ENCODE measurements around the gene NTN3.

NTN3 gene

GRCh38 chr16:2497116-2497630, 26.1 kb downstream of the NTN3 start:
- no peak for DNase-seq (ENCODE audit: low spot score)

- no peak for DNase-seq (ENCODE audit: low spot score)
Measured at GRCh38 chr16:2497695-2498484, 26.8 kb downstream of the NTN3 start.

GRCh38 chr16:2498531-2499253, 27.6 kb downstream of the NTN3 start:
- no peak for DNase-seq (ENCODE audit: low spot score)

DNA sequence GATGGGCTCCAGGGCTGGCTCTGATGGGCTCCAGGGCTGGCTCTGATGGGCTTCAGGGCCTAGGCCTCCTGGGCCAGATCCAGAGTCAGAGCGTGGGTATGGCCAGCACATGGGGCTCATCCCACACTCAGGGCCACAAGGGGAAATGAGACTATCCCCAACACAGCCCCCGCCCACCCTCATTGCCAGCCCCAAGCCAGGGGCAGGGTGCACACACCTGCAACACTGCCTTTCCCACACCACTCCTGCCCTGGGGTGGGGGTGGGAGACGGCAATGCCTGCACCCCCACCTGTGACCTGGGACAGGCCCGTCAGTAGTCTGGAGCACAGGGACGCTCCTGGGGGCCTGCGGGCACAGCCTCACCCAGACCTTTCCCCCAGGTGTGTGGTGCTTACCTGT, 28.4 kb downstream of the NTN3 start:
- no peak for DNase-seq (ENCODE audit: low spot score)

GRCh38 chr16:2499890-2500429, 28.9 kb downstream of the NTN3 start:
- no peak for DNase-seq (ENCODE audit: low spot score)

DNA sequence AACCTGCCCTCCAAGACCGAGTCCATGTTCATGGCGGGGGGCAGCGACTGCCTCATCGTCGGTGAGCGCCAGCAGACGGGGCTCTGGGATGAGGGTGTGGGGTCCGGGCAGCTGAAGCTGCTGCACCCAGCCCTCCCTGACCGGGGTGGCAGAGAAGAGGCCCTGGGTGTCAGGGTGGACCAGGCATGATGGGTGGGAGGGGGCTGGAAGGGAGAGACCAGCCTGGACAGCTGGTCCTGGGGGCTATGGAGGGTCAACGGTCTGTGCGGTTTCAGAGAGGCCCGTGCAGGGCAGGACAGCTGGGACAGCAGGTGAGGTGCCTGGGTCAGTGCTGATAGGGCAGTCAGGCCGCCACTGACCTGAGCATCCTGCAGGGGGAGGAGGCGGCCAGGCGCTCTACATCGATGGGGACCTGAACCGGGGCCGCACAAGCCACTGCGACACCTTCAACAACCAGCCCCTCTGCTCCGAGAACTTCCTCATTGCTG, 29.4 kb downstream of the NTN3 start:
- no peak for DNase-seq (ENCODE audit: low spot score)

DNA sequence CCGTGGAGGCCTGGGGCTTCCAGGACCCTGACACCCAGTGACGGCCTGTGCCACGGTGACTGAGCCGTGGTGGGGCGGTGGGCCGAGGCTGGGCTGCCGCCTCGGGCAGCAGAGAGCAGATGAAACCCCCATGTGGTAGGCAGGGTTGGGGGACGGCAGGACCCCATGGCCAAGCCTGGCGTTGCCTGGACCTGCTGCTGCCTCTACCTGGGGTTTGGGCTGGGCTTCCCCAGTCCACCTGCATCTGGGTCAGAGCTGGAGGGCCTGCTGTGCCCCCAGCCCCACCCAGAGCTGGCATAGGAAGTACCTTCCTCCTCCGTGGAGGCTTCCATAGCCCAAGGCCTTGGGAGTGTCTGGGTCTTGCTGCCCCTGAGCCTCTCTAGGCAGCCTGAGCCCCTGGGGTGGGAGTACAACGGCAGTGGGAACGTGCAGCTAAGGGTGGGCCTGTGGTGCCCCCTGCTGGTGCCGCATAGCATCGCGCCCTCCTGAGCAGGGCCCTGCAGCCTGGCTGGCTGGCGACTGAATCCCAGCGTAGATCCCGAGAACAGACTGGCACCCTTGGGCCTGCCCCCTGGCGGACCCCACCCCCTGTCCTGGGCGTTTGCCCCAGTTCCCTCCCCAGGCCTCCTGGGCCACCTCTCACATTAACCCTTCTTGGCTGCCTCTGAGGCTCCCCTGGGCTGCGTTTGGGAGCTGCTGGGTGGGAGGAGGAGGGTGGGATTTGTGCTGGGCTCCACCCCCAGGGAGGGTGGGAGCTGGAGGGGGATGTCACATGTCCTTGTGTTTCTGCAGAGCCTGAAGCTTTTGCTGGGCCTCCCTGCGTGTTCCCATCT, 30.0 kb downstream of the NTN3 start:
- DNase-seq (ENCODE audit: low spot score) = peak; percentile 94

DNA sequence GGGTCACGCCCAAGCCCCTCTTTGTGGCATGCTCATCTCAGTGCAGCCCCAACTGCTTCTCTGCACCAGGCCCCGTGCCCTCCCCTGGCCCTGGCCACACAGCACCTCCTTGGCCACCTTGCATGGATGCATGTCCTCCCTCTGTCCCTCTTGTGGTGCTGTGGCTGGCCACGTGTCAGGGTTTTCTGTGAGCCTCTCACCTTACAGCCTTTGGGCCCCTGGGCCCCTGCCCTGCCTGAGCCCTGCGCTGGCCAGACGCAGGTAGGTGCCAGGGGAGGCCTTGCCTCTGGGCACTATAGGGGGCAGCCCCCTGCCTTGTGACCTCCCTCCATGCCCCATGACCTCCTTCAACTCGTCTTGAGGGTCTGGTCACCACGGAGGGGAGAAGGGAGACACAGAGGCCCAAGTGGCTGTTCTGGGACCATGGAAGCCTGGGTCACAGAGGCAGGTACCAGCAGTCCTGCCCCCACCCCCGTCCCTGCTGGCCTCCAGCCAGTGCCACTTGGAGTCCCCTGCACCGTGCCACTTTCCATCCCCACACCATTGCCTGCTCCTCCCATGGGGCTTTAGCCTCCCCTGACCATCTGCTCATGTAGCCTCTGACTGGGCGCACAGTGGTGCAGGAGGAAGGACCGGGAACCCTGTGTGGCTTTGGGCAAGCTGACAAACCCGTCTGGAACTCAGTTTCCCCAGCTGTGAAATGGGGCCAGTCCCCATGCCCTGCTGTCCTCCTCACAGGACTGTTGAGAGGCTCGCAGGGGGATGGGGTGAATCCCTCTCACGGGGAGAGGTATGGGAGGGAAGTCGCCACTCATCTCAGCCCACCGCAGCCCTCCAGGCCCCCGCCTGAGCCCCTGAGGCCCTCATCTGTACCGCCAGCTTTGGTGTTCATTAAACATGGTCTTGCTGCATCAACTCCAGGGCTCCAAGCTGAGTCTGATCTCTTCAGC, 31.1 kb downstream of the NTN3 start:
- no peak for DNase-seq (ENCODE audit: low spot score)

- DNase-seq (ENCODE audit: low spot score) = no peak
Measured at GRCh38 chr16:2505695-2506094, 34.6 kb downstream of the NTN3 start.

GRCh38 chr16:2507052-2507659, 36.1 kb downstream of the NTN3 start:
- DNase-seq (ENCODE audit: low spot score) = no peak

DNA sequence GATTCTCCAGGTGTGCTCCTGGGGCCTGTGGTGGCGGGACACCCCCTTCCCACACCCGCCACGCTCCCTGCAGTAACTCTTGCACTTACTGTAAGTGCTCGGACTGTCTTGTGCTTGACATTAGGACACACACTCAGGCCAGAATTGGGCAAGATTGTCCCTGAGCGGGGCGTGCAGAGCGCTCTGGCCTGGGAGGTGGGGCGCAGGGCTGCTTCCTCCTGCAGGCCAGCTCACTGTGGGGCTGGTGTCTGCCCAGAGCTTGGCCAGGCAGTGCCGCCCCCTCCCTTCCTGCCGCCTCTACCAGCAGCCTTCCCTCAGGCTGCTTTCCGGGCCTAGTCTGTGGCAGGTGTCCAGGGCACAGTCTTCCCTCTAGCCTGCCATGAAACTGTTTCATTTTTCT, 36.6 kb downstream of the NTN3 start:
- no peak for DNase-seq (ENCODE audit: low spot score)

DNA sequence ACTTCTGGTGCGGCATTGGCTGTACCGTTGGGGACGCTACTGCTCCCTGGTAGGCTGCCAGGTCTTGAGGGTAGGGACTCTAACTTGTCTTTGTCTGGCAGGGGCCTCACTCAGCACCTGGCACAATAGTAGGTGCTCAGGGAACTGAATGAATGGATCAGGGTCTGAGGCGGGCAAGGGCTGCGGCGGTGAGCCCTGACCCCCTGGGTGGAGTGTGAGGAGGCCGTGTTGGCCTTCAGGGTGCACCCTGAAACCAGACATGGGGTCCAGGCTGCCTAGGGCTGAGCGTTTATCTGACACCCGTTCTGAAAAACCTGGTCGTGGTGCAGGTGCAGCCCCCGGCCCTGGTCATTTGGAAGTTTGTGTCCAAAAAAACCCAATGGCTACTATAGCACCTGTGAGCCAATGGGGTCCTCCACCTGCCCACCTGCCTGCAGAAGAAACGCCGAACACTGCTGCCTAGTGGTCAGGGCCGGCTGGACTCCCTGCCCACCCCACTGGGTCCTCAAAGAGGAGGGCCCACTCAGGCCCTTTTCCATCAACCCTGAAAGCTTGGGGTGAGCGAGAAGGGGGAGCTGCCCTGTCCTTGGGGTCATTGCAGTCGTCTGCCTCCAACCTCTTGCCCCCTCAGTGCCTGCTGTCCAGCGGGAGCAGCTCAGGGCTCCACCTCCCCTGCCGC, 37.8 kb downstream of the NTN3 start:
- no peak for DNase-seq (ENCODE audit: low spot score)

- no peak for DNase-seq (ENCODE audit: low spot score)
Measured at GRCh38 chr16:2511128-2511800, 40.2 kb downstream of the NTN3 start.

DNA sequence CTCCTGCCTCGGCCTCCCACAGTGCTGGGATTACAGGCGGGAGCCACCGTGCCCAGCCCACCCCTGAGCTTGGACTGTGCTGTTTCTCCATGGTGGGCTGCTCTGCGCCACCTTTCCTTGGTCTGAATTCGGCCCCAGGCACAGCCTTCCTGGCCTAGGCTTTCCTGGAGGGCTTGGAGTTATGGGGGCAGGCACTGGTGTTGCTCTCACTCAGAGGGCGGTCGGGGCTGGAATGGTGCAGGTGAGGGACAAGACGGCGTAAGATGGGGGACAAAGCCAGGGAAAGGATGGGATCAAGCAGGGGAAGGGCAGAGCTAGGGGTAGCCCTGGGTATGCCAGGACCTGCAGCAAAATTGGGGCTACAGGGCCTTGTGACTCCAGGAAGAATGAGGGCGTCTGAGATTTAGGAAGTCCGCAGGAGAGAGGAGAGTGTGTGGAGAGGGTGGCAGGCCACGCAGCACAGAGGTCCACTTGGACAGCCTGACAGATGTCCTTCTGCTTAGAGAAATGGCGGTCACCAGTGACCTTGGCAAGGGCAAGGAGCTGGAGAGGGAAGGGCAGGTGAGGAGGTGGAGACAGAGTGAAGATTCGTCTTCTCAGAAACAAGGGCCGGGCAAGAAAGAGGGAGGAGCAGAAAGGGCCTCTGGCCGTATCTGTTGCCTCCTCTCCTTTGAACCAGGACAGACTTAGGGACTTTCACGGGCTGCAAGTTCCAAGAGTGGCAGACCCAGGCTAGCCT, 41.1 kb downstream of the NTN3 start:
- no peak for DNase-seq (ENCODE audit: low spot score)

DNA sequence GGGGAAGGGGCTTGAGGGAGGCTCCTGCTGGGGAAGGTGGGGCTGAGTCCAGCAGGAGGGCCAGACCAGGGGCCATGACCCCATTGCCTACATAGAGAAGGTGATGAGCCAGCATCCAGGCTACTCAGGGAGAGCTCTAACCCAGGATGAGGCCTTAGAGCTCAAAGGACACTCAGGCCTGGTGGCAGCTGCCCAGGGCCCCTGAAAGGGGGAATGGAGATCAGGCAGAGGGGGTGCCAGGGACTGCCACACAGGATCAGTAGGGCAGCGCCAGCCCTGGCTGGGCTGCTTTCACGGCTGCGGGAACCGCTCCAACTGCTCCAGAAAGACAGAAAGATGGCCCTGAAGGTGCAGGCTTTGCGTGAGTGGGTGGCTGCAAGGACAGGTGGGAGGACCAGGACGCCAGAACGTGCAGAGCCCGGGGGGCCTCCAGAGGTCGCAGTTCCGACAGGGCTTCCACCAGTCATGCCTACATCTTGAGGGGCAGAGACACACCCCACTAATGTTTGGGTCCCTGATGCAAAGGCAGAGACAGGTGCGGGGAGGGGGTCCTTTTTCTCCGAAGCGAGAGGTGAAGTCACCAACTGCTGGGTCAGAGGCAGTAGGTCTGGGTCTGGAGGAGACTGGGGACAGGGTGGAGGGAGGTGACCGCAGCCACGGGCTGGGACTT, 41.8 kb downstream of the NTN3 start:
- DNase-seq (ENCODE audit: low spot score) = peak; percentile 63

- peak; percentile 96 for DNase-seq (ENCODE audit: low spot score)
Measured at GRCh38 chr16:2513405-2514332, 42.6 kb downstream of the NTN3 start, which contains the start of gene ATP6V0C. Gene ATP6V0C (plus strand): TSS chr16:2513952. CDS start chr16:2514104, 152 bp downstream.
